ENCODE data around the gene GRIK2. TPM values are rescaled to one million over a fixed set of nuclear protein-coding genes. Genes with fewer than 3 reads are reported as not detected.
"Not testable (repeated sequence)": the region's sequence is repeated elsewhere in the genome, so short reads cannot be mapped to it uniquely, and the experiment has no call there.

The GRIK2 gene
- total and polyA plus RNA-seq, 7 donors: 0.25 to 8.9 (median 2.1) TPM; not detected in 2

GRCh38 chr6:101352316-101352715 lies 41.2 kb upstream of the GRIK2 start:
- no peaks in the 10 kb centered on the region for H3K27me3 ChIP-seq
- H3K9me3 ChIP-seq: no peaks in the 10 kb centered on the region
- no peaks in the 10 kb centered on the region for H3K4me1 ChIP-seq
- H3K27ac ChIP-seq: no peak overlapping the region
- no peaks in the 10 kb centered on the region for H3K36me3 ChIP-seq
- H3K4me3 ChIP-seq: no peak overlapping the region
- DNase-seq: no peak
- intact Hi-C loops (cut with DNase I): no loop called here
- TF ChIP-seq CTCF (IDR thresholded peaks at IDR 0.05): no peak
- TF ChIP-seq POLR2AphosphoS5 (IDR thresholded peaks at IDR 0.05): no peak
- TF ChIP-seq EP300 (IDR thresholded peaks at IDR 0.05): no peak
- no peak for TF ChIP-seq POLR2A (IDR thresholded peaks at IDR 0.05)
- 29 to 37% methylated on average over 4 of the region's 4 CpGs for WGBS, 2 donors

- WGBS, 2 donors: 78 to 81% methylated on average over 4 of the region's 4 CpGs
- Histone ChIP-seq H3K27ac (no peak overlapping the region), H3K4me3 (no peak overlapping the region), H3K9me3 (no peaks in the 10 kb centered on the region), H3K36me3 (no peaks in the 10 kb centered on the region), H3K27me3 (no peaks in the 10 kb centered on the region), H3K4me1 (no peaks in the 10 kb centered on the region)
- no peak for DNase-seq
- TF ChIP-seq CTCF (IDR thresholded peaks at IDR 0.05) (no peak), POLR2AphosphoS5 (IDR thresholded peaks at IDR 0.05) (no peak)
- intact Hi-C loops (cut with DNase I): no loop called here
Measured at GRCh38 chr6:101365181-101365580, 28.3 kb upstream of the GRIK2 start.

- DNase-seq: no peak
- H3K27me3 ChIP-seq: no peaks in the 10 kb centered on the region
- H3K36me3 ChIP-seq: no peaks in the 10 kb centered on the region
- no peak overlapping the region for H3K4me3 ChIP-seq
- intact Hi-C loops (cut with DNase I): no loop called here
- H3K4me1 ChIP-seq: no peaks in the 10 kb centered on the region
- H3K9me3 ChIP-seq: no peaks in the 10 kb centered on the region
- TF ChIP-seq EP300 (IDR thresholded peaks at IDR 0.05) (no peak), CTCF (IDR thresholded peaks at IDR 0.05) (no peak), POLR2A (IDR thresholded peaks at IDR 0.05) (no peak), POLR2AphosphoS5 (IDR thresholded peaks at IDR 0.05) (no peak)
- WGBS, 2 donors: 85 to 90% methylated on average over 2 of the region's 2 CpGs
- H3K27ac ChIP-seq: no peak overlapping the region
Measured at GRCh38 chr6:101379926-101380325, 13.6 kb upstream of the GRIK2 start.

- no peak overlapping the region for H3K4me3 ChIP-seq
- H3K9me3 ChIP-seq: no peaks in the 10 kb centered on the region
- intact Hi-C loops (cut with DNase I): no loop called here
- H3K36me3 ChIP-seq: no peaks in the 10 kb centered on the region
- TF ChIP-seq POLR2AphosphoS5 (IDR thresholded peaks at IDR 0.05): no peak
- TF ChIP-seq CTCF (IDR thresholded peaks at IDR 0.05): no peak
- TF ChIP-seq POLR2A (IDR thresholded peaks at IDR 0.05): no peak
- TF ChIP-seq EP300 (IDR thresholded peaks at IDR 0.05): no peak
- DNase-seq: no peak
- WGBS, 2 donors: 81 to 87% methylated on average over 2 of the region's 2 CpGs
- no peaks in the 10 kb centered on the region for H3K27me3 ChIP-seq
- H3K4me1 ChIP-seq: no peaks in the 10 kb centered on the region
- no peak overlapping the region for H3K27ac ChIP-seq
Measured at GRCh38 chr6:101380897-101381630, 12.4 kb upstream of the GRIK2 start.

GRCh38 chr6:101383747-101384146 lies 9.8 kb upstream of the GRIK2 start:
- intact Hi-C loops (cut with DNase I); H3K36me3 ChIP-seq: not testable (repeated sequence)

More at GRCh38 chr6:101383747-101384146, 9.8 kb upstream of the GRIK2 start:
- H3K4me1 ChIP-seq, H3K27me3 ChIP-seq, H3K9me3 ChIP-seq, H3K27ac ChIP-seq, DNase-seq, H3K4me3 ChIP-seq: not testable (repeated sequence)
- 94% methylated on average over 5 of the region's 5 CpGs for WGBS, 2 donors
